GM21390 (cell line): ENCODE measurements around the gene CERS2.

Experiments
- ATAC-seq: cut with Tn5 transposase; IDR thresholded peaks from one replicate; pipeline ENCODE4 v1.9.1; 2021; ENCODE audit not compliant: unreplicated experiment

The CERS2 gene

GRCh38 chr1:150922519-150922975 lies 52.1 kb downstream of the CERS2 start:
- ATAC-seq, result no peak

DNA sequence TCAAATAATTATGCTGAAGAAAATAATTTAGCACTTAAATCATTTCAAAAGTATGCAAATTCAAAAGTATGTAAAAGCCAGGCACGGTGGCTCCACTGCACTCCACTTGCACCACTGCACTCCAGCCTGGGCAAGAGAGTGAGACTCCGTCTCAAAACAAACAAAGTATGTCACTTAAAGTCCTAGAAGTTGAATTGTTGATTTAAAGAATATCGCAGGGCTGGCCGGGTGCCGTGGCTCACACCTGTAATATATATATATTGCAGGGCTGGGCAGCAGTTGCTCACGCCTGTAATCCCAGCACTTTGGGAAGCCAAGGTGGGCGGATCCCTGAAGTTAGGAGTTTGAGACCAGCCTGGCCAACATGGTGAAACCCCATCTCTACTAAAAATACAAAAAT lies 57.2 kb downstream of the CERS2 start:
- ATAC-seq, result no peak
